ENCODE results near the gene ITPR2.
A peak's percentile ranks its signal among the peaks of the same experiment; 100 is the strongest.

Gene ITPR2

DNA sequence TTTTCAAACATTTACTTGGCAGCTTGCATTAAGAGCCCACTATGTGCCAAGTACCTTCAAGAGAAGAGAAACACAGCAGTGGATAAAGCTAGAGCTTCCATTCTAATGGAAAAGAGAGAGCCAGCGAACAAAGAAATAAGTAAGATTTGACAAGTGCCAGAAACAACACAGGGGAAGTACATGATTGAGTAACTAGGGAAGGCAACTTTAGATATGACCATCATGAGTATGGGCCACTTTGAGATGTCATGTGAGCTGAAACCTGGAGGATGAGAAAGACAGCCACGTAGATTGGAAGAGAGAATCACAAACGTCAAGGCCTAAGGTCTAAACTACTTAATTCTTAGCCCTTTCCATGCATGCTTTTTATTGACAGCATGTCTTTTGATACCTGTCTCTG lies 121.4 kb downstream of the ITPR2 start:
- TF ChIP-seq, protein P1, sequence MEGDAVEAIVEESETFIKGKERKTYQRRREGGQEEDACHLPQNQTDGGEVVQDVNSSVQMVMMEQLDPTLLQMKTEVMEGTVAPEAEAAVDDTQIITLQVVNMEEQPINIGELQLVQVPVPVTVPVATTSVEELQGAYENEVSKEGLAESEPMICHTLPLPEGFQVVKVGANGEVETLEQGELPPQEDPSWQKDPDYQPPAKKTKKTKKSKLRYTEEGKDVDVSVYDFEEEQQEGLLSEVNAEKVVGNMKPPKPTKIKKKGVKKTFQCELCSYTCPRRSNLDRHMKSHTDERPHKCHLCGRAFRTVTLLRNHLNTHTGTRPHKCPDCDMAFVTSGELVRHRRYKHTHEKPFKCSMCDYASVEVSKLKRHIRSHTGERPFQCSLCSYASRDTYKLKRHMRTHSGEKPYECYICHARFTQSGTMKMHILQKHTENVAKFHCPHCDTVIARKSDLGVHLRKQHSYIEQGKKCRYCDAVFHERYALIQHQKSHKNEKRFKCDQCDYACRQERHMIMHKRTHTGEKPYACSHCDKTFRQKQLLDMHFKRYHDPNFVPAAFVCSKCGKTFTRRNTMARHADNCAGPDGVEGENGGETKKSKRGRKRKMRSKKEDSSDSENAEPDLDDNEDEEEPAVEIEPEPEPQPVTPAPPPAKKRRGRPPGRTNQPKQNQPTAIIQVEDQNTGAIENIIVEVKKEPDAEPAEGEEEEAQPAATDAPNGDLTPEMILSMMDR (IDR thresholded peaks at IDR 0.05): no peak

DNA sequence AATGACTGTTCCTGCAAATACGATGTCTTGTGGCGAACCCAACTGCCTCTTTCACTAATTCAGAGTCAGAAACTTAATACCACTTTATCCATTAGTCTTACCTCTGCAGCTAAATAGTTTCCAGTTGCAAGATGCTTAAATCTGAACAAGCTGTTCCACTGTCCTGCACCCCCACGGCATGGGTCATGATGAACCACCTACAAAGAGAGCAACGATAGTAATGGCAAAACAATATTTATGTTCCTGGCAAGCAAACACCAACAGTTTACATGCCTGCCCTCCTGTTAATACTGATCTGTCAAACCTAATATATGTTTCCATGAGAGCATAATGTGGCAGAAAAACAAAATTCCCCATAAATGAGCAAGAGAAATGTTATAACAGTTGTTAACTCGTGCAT lies 121.9 kb downstream of the ITPR2 start:
- TF ChIP-seq, protein P1 (IDR thresholded peaks at IDR 0.05): no peak

DNA sequence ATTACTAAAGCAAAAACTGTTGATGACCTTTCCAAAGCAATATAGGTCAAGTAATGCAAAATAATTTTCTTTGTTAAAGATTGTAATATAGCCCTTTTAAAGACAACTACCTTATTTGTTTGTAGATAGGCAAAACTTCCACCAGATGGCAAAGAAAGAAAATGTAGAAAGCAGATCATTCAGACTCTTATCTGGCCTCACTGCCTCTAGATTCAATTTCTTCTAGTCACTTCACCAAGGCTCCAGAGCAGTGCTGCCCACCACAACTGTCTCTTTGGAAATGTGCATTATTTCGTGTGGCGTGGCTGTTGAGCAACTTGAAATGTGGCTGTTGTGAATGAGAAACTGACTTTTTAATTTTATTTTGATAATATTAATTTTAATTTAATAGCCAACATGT lies 127.1 kb downstream of the ITPR2 start:
- TF ChIP-seq, protein P1 (IDR thresholded peaks at IDR 0.05): no peak

DNA sequence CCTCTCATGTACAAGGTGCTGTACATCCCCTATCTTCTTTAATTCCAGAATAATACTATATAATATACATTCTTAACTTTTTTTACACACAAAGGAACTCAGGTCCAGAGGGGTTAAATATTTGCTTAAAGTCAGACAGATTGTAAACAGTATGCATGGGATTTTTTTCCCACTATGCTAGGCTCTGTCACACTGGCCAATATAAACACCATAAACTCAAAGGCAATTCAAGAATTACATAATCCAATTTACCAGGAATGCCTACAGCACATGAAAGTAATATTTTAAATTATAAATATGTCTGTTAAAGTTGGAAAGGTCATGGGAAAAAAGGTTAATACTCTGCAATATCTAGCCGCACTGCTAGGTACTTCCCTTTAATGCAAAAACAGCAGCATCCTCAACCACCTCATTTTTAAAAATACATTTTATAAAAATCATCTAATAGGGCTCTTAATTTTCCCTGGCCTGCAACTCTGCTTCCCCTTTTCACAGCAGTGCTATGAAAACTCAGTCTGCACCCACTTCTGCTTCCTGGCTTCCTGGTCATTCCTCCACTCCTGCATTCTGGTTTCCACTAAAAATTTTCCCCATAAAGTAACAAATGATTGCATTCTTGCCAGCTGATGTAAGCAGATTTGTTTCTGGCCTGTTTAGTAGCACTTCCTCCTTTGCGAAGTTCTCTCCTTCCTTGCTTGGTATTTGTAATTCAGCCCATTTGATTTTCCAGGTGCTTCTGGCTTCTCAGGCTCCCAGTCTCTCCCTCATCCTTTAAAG lies 128.1 kb downstream of the ITPR2 start:
- TF ChIP-seq, protein P1 (IDR thresholded peaks at IDR 0.05): no peak

DNA sequence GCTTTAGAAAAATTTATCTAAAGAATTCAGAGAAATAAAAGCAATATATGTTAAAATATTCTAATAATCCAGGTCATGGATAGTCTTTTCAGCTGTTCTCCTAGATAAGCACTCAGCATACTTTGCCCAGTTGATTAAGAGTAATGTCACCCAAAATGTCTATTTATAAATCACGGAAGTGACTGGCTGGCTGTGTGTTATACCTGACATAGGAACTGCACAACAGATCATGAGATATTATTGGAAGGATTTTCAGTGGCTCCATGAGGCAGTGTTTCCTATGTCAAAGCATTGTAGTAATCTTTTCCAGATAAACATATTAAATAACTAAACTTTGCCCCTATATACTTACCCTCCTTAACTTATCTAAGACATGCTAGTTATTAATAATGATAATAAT lies 128.8 kb downstream of the ITPR2 start:
- TF ChIP-seq, protein P1 (IDR thresholded peaks at IDR 0.05): no peak

DNA sequence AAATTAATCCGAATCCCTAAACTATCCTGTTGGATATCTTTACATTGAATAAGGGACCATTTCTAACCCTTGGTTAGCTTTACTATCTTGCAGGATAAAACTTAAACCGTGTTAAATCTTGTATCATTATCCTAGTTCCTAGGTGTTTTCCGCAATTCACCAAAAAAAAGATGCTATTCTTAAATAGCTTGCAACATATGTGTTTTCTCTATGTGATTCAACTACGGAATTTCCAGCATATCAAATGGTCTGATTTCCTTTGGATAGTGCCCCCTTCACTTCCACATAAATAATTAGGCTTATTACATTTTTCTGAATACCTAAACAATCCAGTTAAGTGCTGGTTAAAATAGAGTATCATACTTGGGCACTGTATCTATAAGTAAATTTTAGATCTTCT lies 130.3 kb downstream of the ITPR2 start:
- TF ChIP-seq, protein P1 (IDR thresholded peaks at IDR 0.05): no peak

DNA sequence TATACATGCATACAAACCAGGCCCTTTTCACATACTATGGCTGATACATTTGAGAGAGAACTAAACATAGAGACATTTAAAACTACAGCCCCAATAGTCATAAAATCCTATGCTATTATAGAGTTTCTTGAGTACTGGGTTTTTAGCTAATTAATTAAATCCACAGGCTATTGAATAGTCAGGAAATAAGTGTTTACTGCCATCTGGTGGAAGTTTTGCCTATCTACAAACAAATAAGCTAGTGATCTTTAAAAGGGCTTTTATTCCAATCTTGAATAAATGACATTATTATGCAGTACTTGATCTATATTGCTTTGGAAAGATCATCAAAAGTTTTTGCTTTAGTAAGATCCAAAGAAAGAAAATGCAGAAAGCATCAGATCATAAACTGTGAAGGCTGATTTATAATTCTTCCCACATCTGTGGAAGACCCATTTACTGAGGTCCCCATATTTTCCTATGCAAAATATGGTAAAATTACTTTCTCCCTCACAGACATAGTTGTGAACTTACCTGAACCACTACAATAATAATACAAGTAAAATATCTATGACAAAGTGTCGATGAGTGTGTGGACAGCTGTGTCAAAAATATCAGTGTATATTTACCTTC lies 131.3 kb downstream of the ITPR2 start:
- TF ChIP-seq, protein P1 (IDR thresholded peaks at IDR 0.05): peak; percentile 70

All from LNCAP (cell line).